Dermis blood vessel endothelial cell (primary cell): Measurements from ENCODE around the gene NPAS3. TPM values are rescaled to one million over a fixed set of nuclear protein-coding genes. Genes with fewer than 3 reads are reported as not detected.
A peak's percentile ranks its signal among the peaks of the same experiment; 100 is the strongest.

Source experiments
- DNase-seq: peaks from one replicate; pipeline ENCODE4 v3.0.0; 2010
- total RNA-seq: library from RNA; depleted of rRNA; stranded (reverse); fragments of >200 nt; gene quantifications from 2 replicates; pipeline ENCODE4 v1.2.3, GENCODE V29; 2014

Gene NPAS3
- total RNA-seq, 1 donor from 2014 or later = not detected

GRCh38 chr14:33271216-33271615 is 332.5 kb downstream of the NPAS3 start:
- no peak for DNase-seq

- DNase-seq = no peak
Measured at GRCh38 chr14:33271891-33272290, 333.2 kb downstream of the NPAS3 start.

GRCh38 chr14:33273978-33274377 is 335.3 kb downstream of the NPAS3 start:
- DNase-seq = no peak

- DNase-seq = no peak
Measured at GRCh38 chr14:33275879-33276278, 337.2 kb downstream of the NPAS3 start.

GRCh38 chr14:33279865-33280264 is 341.2 kb downstream of the NPAS3 start:
- no peak for DNase-seq

GRCh38 chr14:33280646-33281045 is 342.0 kb downstream of the NPAS3 start:
- no peak for DNase-seq

GRCh38 chr14:33282331-33283230 is 343.9 kb downstream of the NPAS3 start:
- DNase-seq = no peak

GRCh38 chr14:33285902-33286700 is 347.4 kb downstream of the NPAS3 start:
- no peak for DNase-seq

- DNase-seq = no peak
Measured at GRCh38 chr14:33287189-33287588, 348.5 kb downstream of the NPAS3 start.

- DNase-seq = no peak
Measured at GRCh38 chr14:33290641-33291040, 352.0 kb downstream of the NPAS3 start.

- no peak for DNase-seq
Measured at GRCh38 chr14:33291529-33292104, 352.9 kb downstream of the NPAS3 start.

- DNase-seq = no peak
Measured at GRCh38 chr14:33294419-33294818, 355.7 kb downstream of the NPAS3 start.

- no peak for DNase-seq
Measured at GRCh38 chr14:33297565-33297964, 358.9 kb downstream of the NPAS3 start.

GRCh38 chr14:33307691-33308251 is 369.1 kb downstream of the NPAS3 start:
- peak; percentile 69 for DNase-seq

- DNase-seq = no peak
Measured at GRCh38 chr14:33309106-33309505, 370.4 kb downstream of the NPAS3 start.

- no peak for DNase-seq
Measured at GRCh38 chr14:33315217-33315616, 376.5 kb downstream of the NPAS3 start.

GRCh38 chr14:33315721-33316120 is 377.0 kb downstream of the NPAS3 start:
- no peak for DNase-seq

GRCh38 chr14:33317675-33318074 is 379.0 kb downstream of the NPAS3 start:
- no peak for DNase-seq

- no peak for DNase-seq
Measured at GRCh38 chr14:33323979-33324378, 385.3 kb downstream of the NPAS3 start.

- no peak for DNase-seq
Measured at GRCh38 chr14:33331176-33331949, 392.7 kb downstream of the NPAS3 start.

- DNase-seq = no peak
Measured at GRCh38 chr14:33332497-33332896, 393.8 kb downstream of the NPAS3 start.

GRCh38 chr14:33335366-33335765 is 396.7 kb downstream of the NPAS3 start:
- no peak for DNase-seq
